ENCODE data around the gene CCNF.
"Not testable (repeated sequence)": the region's sequence is repeated elsewhere in the genome, so short reads cannot be mapped to it uniquely, and the experiment has no call there.

CCNF gene

GRCh38 chr16:2428784-2429033 lies 538 bp upstream of the CCNF start:
- no peak for DNase-seq

GRCh38 chr16:2429771-2430663 lies 770 bp downstream of the CCNF start:
- peak in 1 of 14 donors; percentile 32 for DNase-seq

- DNase-seq: no peak
These were observed 3.0 kb downstream of the CCNF start for GRCh38 chr16:2432286-2432685.

GRCh38 chr16:2432801-2433505 lies 3.7 kb downstream of the CCNF start:
- no peak for DNase-seq

- DNase-seq: not testable (repeated sequence)
These were observed 6.0 kb downstream of the CCNF start for GRCh38 chr16:2435236-2435635.

- DNase-seq: no peak
These were observed 6.9 kb downstream of the CCNF start for GRCh38 chr16:2436110-2436509.

- DNase-seq: no peak
These were observed 8.0 kb downstream of the CCNF start for GRCh38 chr16:2437032-2437790.

- DNase-seq: no peak
These were observed 8.9 kb downstream of the CCNF start for GRCh38 chr16:2438121-2438520.

- DNase-seq: no peak
These were observed 10.4 kb downstream of the CCNF start for GRCh38 chr16:2439598-2439997.

- not testable (repeated sequence) for DNase-seq
These were observed 12.0 kb downstream of the CCNF start for GRCh38 chr16:2441143-2441804.

- no peak for DNase-seq
These were observed 14.3 kb downstream of the CCNF start for GRCh38 chr16:2443555-2443954.

GRCh38 chr16:2447920-2448583 lies 18.8 kb downstream of the CCNF start:
- no peak for DNase-seq

GRCh38 chr16:2449118-2449517 lies 19.9 kb downstream of the CCNF start:
- no peak for DNase-seq

GRCh38 chr16:2450535-2450934 lies 21.3 kb downstream of the CCNF start:
- DNase-seq: peak in 8 of 14 donors; percentile 25 to 81 (median 44)

GRCh38 chr16:2450975-2451381 lies 21.7 kb downstream of the CCNF start:
- no peak for DNase-seq

- no peak for DNase-seq
These were observed 22.6 kb downstream of the CCNF start for GRCh38 chr16:2451851-2452320.

- no peak for DNase-seq
These were observed 23.4 kb downstream of the CCNF start for GRCh38 chr16:2452650-2453049.

- DNase-seq: no peak
These were observed 26.0 kb downstream of the CCNF start for GRCh38 chr16:2455081-2455845.

GRCh38 chr16:2456551-2457153 lies 27.4 kb downstream of the CCNF start:
- DNase-seq: no peak

GRCh38 chr16:2457267-2457666 lies 28.0 kb downstream of the CCNF start:
- no peak for DNase-seq

GRCh38 chr16:2457946-2458345 lies 28.7 kb downstream of the CCNF start:
- no peak for DNase-seq

All from C1 segment of cervical spinal cord (tissue), 14 donors.